Left lung (tissue), 10 donors: ENCODE data around the gene SPX. TPM values are rescaled to one million over a fixed set of nuclear protein-coding genes. Genes with fewer than 3 reads are reported as not detected.

Experiments
- ATAC-seq: fragments of 200-7000 bp; cut with Tn5 transposase; one replicate; pipeline ENCODE4 v1.9.1; 2020; ENCODE audit warnings: moderate library complexity
- DNase-seq, 4 donors: peaks; one replicate each; pipeline ENCODE4 v3.0.0-alpha.2; 2013 to 2020
- H3K27ac ChIP-seq, 2 donors: fragments of 200-600 bp; sonication (generic) in 1 of 2; one replicate each; pipeline versions ENCODE4 v1.5.0 to v1.8.0; 2020 to 2021
- H3K27me3 ChIP-seq, 2 donors: fragments of 200-600 bp; sonication (generic) in 1 of 2; one replicate each; pipeline versions ENCODE4 v1.5.0 to v1.8.0; 2020 to 2021
- H3K36me3 ChIP-seq, 2 donors: fragments of 200-600 bp; sonication (generic) in 1 of 2; one replicate each; pipeline versions ENCODE4 v1.5.0 to v1.8.0; 2020 to 2021
- H3K4me1 ChIP-seq, 2 donors: fragments of 200-600 bp; one replicate each; pipeline ENCODE4 v1.8.0; 2021
- H3K4me3 ChIP-seq, 2 donors: fragments of 200-600 bp; sonication (generic) in 1 of 2; one replicate each; pipeline versions ENCODE4 v1.5.0 to v1.8.0; 2020 to 2021; ENCODE audit warnings: mild to moderate bottlenecking in 1 of 2
- H3K9me3 ChIP-seq, 2 donors: fragments of 200-600 bp; sonication (generic) in 1 of 2; one replicate each; pipeline versions ENCODE4 v1.5.0 to v1.8.0; 2020 to 2021
- intact Hi-C, 2 donors: fragments of 100-400 bp; cut with DNase I; formaldehyde crosslinking; loops; one replicate each; pipeline versions ENCODE4 v1.11.2 to v1.14.2; 2022
- polyA plus RNA-seq, 6 donors: library from polyadenylated mRNA; unstranded; fragments of 120-200 nt; gene quantifications; one replicate each; pipeline ENCODE4 v1.2.1, GENCODE V29; 2013; ENCODE audit not compliant: insufficient read length in 6 of 6
- total RNA-seq, 2 donors: library from RNA; stranded (reverse); fragmentation: NEBNext Ultra II Directional; extraction: Animal tissue kit (Norgen Biotek cat#: 25700); gene quantifications; one replicate each; pipeline ENCODE4 v1.2.1, GENCODE V29; 2021
- TF ChIP-seq, protein P1 (sequence below), 2 donors: fragments of 200-600 bp; sonication (generic) in 1 of 2; IDR thresholded peaks; one replicate each; pipeline versions ENCODE4 v1.5.0 to v1.8.0; 2021; ENCODE audit warnings: antibody characterized with exemption in 2 of 2
- donor health status: DM: no; HTN: yes; CAD: no.
- donor health status: DM: no; HTN: no; CAD: no.

The SPX gene
- total and polyA plus RNA-seq, 8 donors: 0.44 to 13.5 (median 10.0) TPM

DNA sequence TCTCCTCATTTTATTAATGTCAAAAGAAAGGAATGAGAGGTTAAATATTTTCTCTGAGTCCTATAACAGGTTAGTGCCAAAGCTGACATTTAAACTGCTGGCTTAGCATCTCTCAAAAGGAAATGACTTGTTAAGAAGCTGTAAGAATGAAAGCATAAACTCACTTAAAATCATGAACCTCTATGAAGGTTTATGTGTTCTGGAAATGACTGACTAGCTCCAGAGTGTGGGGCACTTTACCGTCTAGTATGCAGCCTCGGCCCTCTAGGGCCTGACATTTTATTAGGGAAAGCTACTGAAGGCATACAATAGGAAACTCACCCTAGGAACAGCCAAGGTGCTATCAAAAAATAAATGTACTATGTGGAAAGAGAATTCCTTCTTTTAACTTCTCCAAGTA is 35.1 kb downstream of the SPX start:
- Histone ChIP-seq H3K27me3 (no peaks in the 10 kb centered on the region), H3K27ac (no peak overlapping the region), H3K36me3 (no peaks in the 10 kb centered on the region), H3K9me3 (no peaks in the 10 kb centered on the region), H3K4me3 (no peak overlapping the region), H3K4me1 (no peaks in the 10 kb centered on the region)
- DNase-seq (no peak), ATAC-seq (no peak)
- TF ChIP-seq, protein P1, sequence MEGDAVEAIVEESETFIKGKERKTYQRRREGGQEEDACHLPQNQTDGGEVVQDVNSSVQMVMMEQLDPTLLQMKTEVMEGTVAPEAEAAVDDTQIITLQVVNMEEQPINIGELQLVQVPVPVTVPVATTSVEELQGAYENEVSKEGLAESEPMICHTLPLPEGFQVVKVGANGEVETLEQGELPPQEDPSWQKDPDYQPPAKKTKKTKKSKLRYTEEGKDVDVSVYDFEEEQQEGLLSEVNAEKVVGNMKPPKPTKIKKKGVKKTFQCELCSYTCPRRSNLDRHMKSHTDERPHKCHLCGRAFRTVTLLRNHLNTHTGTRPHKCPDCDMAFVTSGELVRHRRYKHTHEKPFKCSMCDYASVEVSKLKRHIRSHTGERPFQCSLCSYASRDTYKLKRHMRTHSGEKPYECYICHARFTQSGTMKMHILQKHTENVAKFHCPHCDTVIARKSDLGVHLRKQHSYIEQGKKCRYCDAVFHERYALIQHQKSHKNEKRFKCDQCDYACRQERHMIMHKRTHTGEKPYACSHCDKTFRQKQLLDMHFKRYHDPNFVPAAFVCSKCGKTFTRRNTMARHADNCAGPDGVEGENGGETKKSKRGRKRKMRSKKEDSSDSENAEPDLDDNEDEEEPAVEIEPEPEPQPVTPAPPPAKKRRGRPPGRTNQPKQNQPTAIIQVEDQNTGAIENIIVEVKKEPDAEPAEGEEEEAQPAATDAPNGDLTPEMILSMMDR (IDR thresholded peaks at IDR 0.05): no peak
- intact Hi-C loops: no loop called here

DNA sequence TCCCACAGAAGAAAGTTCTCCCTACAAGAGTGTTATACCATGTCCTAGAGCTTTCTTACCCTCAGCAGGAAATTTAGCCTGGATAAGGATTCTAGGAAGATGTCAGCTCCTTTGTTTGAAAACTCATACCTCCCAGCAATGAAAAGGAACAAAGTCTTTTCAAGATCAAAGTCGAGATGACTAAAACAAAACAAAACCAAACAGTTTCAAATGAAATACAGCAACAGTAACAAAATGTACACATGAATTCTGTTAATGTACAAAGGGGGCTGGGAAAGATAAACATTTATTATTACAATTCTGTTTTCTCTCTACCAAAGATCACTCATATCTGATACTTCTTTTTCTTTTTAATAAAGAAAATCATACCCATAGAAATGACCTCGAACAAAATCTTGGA is 36.8 kb downstream of the SPX start:
- Histone ChIP-seq H3K36me3 (no peaks in the 10 kb centered on the region), H3K9me3 (no peaks in the 10 kb centered on the region), H3K27me3 (no peaks in the 10 kb centered on the region), H3K4me1 (no peaks in the 10 kb centered on the region), H3K4me3 (no peak overlapping the region), H3K27ac (no peak overlapping the region)
- DNase-seq (no peak), ATAC-seq (no peak)
- intact Hi-C loops: no loop called here
- TF ChIP-seq, protein P1 (IDR thresholded peaks at IDR 0.05): no peak

DNA sequence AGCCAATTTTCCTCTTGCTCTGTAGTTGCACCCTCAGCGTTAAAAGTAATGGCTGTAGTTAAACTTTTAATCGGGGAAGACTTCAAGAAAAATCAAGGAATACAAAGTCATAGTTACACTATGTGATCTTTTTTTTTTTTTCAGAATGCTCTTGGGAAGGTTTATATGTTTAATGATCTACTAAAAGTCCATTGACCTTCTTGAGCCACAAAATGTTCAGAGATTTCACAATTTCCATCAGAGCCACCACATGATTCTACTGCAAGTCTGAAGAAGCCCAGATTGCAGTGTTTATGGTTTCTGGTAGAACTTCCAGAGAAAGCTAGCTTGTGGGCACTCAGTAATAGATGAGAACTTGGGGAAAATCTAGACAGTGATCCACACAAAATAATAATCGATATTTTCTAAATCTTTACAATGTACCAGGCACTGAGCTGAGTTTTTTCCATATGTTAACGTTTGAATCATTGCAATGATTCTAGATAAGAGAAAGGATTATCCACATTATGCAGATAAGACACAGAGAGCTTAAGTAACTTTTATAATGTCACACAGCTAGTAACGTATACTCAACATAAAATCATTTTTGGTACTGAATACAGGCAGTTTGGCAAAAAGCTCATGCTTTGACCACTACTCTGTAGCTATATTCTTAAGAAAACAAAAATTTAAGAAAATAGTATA is 40.3 kb downstream of the SPX start:
- intact Hi-C loops: no loop called here

DNA sequence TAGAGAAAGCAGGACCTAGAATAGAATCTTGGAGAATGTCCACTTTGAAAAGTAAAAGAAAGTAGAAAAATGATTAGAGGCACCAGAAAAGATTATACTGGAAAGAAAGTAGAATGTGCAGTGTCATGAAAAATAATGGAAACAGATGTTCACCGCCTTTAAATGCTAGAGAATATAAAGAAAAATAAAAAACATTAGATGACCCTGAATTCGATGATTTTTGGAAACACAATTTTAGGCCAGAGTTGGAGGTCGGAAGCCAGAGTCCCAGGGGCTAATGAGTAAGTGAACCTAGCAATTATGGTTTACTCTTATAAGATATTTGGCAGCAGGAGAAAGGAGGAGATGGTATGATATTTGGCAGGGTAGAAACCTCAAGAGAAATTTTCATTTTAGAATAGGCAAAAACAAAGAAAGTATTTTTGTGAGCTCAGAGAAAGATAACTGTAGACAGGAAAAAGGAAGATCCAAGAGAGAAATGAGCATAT is 40.9 kb downstream of the SPX start:
- intact Hi-C loops: no loop called here
- Histone ChIP-seq H3K27me3 (no peaks in the 10 kb centered on the region), H3K4me1 (no peaks in the 10 kb centered on the region), H3K36me3 (no peaks in the 10 kb centered on the region), H3K27ac (no peak overlapping the region), H3K9me3 (no peaks in the 10 kb centered on the region), H3K4me3 (no peak overlapping the region)
- ATAC-seq: no peak
- TF ChIP-seq, protein P1 (IDR thresholded peaks at IDR 0.05): no peak
- no peak for DNase-seq

More for the DNA sequence above, 40.3 kb downstream of the SPX start:
- DNase-seq (no peak), ATAC-seq (no peak)
- Histone ChIP-seq H3K36me3 (no peaks in the 10 kb centered on the region), H3K4me1 (no peaks in the 10 kb centered on the region), H3K27me3 (no peaks in the 10 kb centered on the region), H3K9me3 (no peaks in the 10 kb centered on the region), H3K4me3 (no peak overlapping the region), H3K27ac (no peak overlapping the region)
- TF ChIP-seq, protein P1 (IDR thresholded peaks at IDR 0.05): no peak

DNA sequence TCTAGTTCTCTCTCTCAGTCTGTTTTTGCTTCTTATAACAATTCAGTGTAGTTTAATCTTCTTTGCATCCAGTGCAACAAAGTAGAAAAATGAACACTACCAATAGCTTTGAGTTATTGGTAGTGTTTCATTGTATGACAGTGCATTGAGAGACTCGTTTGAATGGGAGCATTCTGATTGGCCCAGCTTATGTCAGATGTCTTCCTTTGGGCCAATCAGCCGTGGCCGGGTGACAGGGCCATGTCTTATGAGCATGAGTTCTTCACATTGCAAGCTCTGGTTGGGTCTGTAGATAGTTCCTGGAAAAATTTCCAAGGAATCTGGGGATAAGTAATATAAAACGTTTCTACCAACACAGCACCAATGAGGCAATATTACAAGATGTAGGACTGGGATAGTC is 42.0 kb downstream of the SPX start:
- H3K36me3 ChIP-seq: no peaks in the 10 kb centered on the region
- no peak overlapping the region for H3K27ac ChIP-seq
- no peak overlapping the region for H3K4me3 ChIP-seq
- ATAC-seq: no peak
- no peak for DNase-seq
- H3K9me3 ChIP-seq: no peaks in the 10 kb centered on the region
- no peaks in the 10 kb centered on the region for H3K27me3 ChIP-seq
- H3K4me1 ChIP-seq: no peaks in the 10 kb centered on the region
- intact Hi-C loops: no loop called here
- TF ChIP-seq, protein P1 (IDR thresholded peaks at IDR 0.05): no peak
